Bronchial epithelial cell (primary cell): ENCODE results near the gene ZNF367. TPM values are rescaled to one million over a fixed set of nuclear protein-coding genes. Genes with fewer than 3 reads are reported as not detected.

Source experiments
- DNase-seq: peaks from one replicate; pipeline ENCODE4 v3.0.0-alpha.2; 2010; ENCODE audit warnings: low read depth
- FAIRE-seq: peaks from 2 replicates; lab custom pipeline; 2011; peaks lifted over from hg19 to GRCh38; lab: Jason Lieb, UNC
- H3K27me3 ChIP-seq: 2 replicates; pipeline ENCODE4 v1.5.1; 2011; ENCODE audit warnings: low read length; ENCODE audit not compliant: control insufficient read depth, insufficient read depth
- H3K36me3 ChIP-seq: 2 replicates; pipeline ENCODE4 v1.5.1; 2011; ENCODE audit warnings: low read length; ENCODE audit not compliant: control insufficient read depth, insufficient read depth
- H3K4me3 ChIP-seq: 2 replicates; pipeline ENCODE4 v1.5.1; 2011; ENCODE audit warnings: mild to moderate bottlenecking, low read depth, low read length, control low read depth
- total RNA-seq: library from RNA; depleted of rRNA; stranded (reverse); fragments of >200 nt; gene quantifications from 2 replicates; pipeline ENCODE4 v1.2.1, GENCODE V29; 2014
- TF ChIP-seq, protein P1 (sequence below): IDR thresholded peaks from 2 replicates; pipeline ENCODE4 v1.5.1; 2011; ENCODE audit warnings: mild to moderate bottlenecking, moderate library complexity, low read length, control low read depth, inconsistent platforms; ENCODE audit not compliant: insufficient read depth, severe bottlenecking

Gene ZNF367
- total RNA-seq, 1 donor from 2014 or later: 0.26 TPM

DNA sequence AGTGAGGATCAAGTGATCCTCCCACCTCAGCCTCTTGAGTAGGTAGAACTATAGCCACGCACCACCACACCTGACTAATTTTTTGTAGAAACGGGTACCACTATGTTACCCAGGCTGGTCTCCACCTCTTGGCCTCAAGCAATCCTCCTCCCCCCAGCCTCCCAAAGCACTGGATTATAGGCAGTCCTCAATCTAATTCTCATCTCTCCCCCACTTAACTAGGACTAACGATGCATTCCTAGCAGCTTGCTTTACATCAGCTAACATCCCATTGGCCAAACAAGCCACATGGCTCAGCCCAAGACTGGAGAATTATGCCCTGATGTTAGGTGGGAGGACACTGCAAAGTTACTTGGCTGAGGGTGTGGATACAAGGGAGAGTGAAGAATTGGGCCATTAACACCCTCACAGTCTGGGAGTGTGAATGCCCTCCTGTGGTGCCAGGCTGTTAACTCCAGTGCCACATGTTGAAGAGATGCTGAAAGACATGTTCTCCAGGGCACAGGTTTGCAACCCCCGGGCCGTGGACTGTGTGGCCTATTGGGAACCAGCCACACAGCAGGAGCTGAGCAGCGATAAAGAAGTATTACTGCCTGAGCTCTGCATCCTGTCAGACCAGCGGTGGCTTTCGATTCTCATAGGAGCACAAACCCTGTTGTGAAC, 5.3 kb upstream of the ZNF367 start:
- H3K27me3 ChIP-seq: no peaks in the 10 kb centered on the region
- DNase-seq (no peak), FAIRE-seq (no peak)
- H3K4me3 ChIP-seq: no peak overlapping the region
- no peaks in the 10 kb centered on the region for H3K36me3 ChIP-seq
- TF ChIP-seq, protein P1, sequence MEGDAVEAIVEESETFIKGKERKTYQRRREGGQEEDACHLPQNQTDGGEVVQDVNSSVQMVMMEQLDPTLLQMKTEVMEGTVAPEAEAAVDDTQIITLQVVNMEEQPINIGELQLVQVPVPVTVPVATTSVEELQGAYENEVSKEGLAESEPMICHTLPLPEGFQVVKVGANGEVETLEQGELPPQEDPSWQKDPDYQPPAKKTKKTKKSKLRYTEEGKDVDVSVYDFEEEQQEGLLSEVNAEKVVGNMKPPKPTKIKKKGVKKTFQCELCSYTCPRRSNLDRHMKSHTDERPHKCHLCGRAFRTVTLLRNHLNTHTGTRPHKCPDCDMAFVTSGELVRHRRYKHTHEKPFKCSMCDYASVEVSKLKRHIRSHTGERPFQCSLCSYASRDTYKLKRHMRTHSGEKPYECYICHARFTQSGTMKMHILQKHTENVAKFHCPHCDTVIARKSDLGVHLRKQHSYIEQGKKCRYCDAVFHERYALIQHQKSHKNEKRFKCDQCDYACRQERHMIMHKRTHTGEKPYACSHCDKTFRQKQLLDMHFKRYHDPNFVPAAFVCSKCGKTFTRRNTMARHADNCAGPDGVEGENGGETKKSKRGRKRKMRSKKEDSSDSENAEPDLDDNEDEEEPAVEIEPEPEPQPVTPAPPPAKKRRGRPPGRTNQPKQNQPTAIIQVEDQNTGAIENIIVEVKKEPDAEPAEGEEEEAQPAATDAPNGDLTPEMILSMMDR: no peak

DNA sequence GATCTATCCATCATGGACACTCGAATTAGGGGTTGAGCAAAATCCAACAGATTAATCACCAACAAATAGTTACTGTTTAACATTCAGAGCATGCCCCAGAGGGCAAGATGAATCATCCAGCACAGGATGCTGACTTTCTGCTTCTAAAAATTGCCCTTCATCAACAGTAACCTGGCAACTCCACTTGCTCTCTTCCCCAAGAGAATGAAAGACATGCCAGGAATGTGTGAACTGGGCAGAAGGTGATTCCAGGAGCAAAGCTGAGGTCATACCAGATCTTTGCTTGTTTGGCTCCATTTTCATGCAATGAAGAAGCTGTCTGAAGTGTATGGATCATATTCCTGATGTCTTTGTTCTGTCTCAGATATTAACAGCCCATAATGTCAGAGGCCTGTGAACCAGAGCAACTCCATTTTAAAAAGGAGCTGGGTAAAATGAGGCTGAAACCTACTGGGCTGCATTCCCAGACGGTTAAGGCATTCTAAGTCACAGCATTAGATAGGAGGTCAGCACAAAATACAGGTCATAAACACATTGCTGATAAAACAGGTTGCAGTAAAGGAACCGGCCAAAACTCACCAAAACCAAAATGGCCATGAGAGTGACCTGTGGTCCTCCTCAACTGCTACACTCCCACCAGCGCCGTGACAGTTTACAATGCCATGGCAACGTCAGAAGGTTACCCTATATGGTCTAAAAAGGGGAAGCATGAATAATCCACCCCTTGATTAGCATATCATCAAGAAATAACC, 2.5 kb upstream of the ZNF367 start:
- FAIRE-seq (peak; percentile 40), DNase-seq (peak; percentile 98)
- no peaks in the 10 kb centered on the region for H3K27me3 ChIP-seq
- TF ChIP-seq, protein P1: no peak
- H3K4me3 ChIP-seq: no peak overlapping the region
- H3K36me3 ChIP-seq: no peaks in the 10 kb centered on the region

DNA sequence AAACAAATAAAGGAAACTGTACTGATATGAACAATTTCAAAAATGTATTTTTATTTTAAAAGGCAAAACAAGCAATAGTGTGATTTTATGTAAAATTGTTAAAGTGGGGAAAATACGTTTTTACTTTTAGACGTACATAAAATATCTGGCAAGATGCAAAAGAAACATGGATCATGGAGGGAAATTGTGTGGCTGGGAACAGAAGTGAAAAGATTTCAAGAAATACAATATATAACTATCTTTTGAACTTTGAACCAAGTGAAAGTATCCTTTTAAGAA, 1.5 kb upstream of the ZNF367 start:
- TF ChIP-seq, protein P1: no peak
- Histone ChIP-seq H3K36me3 (no peaks in the 10 kb centered on the region), H3K4me3 (no peak overlapping the region), H3K27me3 (no peaks in the 10 kb centered on the region)
- no peak for DNase-seq
- FAIRE-seq: no peak

DNA sequence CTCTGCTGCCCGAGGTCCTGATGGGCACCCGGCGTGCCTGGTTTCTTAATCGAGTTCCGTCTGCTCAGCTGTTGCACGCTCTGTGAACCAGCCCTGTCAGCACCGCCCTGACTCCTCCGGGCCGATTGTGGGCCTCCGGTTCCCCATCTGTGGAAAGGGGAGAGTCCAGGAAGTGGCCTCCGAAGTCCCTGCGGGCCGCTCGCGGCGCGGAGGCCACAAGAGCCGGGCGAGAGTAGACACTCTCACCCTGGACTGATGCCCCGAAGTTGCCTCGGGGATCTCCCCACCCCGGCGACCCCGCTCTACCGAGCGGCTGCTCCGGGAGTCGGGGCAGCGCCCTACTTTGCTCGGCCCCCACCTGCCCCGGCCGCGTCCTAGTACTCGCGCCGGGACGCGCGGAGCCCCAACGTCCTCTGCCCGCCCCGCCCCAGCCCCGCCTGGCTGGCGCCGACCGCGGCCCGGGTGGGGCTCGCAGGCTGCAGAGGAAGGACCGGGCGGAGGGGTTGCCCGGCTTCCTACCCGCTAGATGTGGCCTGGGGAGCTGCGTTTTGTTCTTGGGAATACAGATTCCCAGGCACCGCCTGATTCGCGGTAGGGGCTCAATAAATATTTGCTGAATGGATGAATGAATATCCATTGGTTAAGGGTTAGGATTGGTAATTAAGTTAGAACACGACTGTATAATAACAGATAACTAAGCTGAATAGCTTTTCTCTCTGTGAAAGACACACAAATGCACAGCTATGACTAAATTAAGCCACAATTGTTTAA, 935 bp upstream of the ZNF367 start:
- peak overlapping the region; percentile 90 for H3K4me3 ChIP-seq
- H3K36me3 ChIP-seq: no peaks in the 10 kb centered on the region
- FAIRE-seq: no peak
- TF ChIP-seq, protein P1: no peak
- no peaks in the 10 kb centered on the region for H3K27me3 ChIP-seq
- DNase-seq: peak; percentile 22

DNA sequence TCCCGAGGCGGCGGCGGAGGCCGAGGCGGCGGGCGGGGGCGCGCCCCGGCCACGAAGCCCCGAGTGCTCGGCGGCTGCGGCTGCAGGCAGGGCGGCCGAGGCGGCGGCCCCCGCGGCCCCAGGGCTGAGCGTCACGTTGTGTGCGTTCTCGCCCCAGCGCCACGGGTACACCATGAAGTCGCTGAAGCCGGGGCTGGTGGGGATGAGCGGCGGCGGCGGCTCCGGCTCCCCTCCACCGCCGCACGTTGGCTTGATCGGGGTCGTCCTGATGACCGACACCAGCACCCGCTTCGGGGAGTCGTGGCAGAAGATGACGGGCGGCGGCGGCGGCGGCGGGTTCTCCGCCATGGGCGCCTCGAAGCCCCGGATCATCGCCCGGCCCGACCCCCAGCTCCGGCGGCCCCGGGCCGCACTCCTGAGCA, 498 bp downstream of the ZNF367 start:
- H3K27me3 ChIP-seq: no peaks in the 10 kb centered on the region
- peak overlapping the region; percentile 90 for H3K4me3 ChIP-seq
- FAIRE-seq (no peak), DNase-seq (no peak)
- H3K36me3 ChIP-seq: no peaks in the 10 kb centered on the region
- TF ChIP-seq, protein P1: no peak
